ENCODE data around the gene GRM7. TPM values are rescaled to one million over a fixed set of nuclear protein-coding genes. Genes with fewer than 3 reads are reported as not detected.

GRM7 gene
- polyA plus RNA-seq, 1 experiment, result not detected

GRCh38 chr3:7439101-7439680, 578.3 kb downstream of the GRM7 start:
- no peak for DNase-seq (ENCODE audit: low read depth, low spot score)
- Histone ChIP-seq H3K9me3 (ENCODE audit: control insufficient read depth, insufficient read depth, low read length) (peaks cover 15% of the 10 kb centered on the region), H3K4me3 (ENCODE audit: low read depth, low read length) (no peak overlapping the region), H3K27ac (ENCODE audit: low read depth, low read length) (no peak overlapping the region), H3K27me3 (ENCODE audit: control insufficient read depth, insufficient read depth, low read length) (no peaks in the 10 kb centered on the region)
- no peak for TF ChIP-seq CTCF (IDR thresholded peaks at IDR 0.05; ENCODE audit: low read depth, low read length)
- ChIA-PET CTCF (no interaction called here), POLR2A (no interaction called here)

GRCh38 chr3:7444886-7445285, 584.0 kb downstream of the GRM7 start:
- CTCF ChIA-PET, result no interaction called here
- no peak for TF ChIP-seq CTCF (IDR thresholded peaks at IDR 0.05; ENCODE audit: low read depth, low read length)
- Histone ChIP-seq H3K27me3 (ENCODE audit: control insufficient read depth, insufficient read depth, low read length) (no peaks in the 10 kb centered on the region), H3K4me3 (ENCODE audit: low read depth, low read length) (no peak overlapping the region), H3K9me3 (ENCODE audit: control insufficient read depth, insufficient read depth, low read length) (no peaks in the 10 kb centered on the region; the same call in 1 of the 2 replicates), H3K27ac (ENCODE audit: low read depth, low read length) (no peak overlapping the region)
- DNase-seq (ENCODE audit: low read depth, low spot score), result no peak
- POLR2A ChIA-PET, result no interaction called here

GRCh38 chr3:7445331-7445730, 584.4 kb downstream of the GRM7 start:
- Histone ChIP-seq H3K9me3 (ENCODE audit: control insufficient read depth, insufficient read depth, low read length) (no peaks in the 10 kb centered on the region; the same call in 1 of the 2 replicates), H3K4me3 (ENCODE audit: low read depth, low read length) (no peak overlapping the region), H3K27me3 (ENCODE audit: control insufficient read depth, insufficient read depth, low read length) (no peaks in the 10 kb centered on the region), H3K27ac (ENCODE audit: low read depth, low read length) (no peak overlapping the region)
- CTCF ChIA-PET, result no interaction called here
- no peak for TF ChIP-seq CTCF (IDR thresholded peaks at IDR 0.05; ENCODE audit: low read depth, low read length)
- POLR2A ChIA-PET, result no interaction called here
- no peak for DNase-seq (ENCODE audit: low read depth, low spot score)

GRCh38 chr3:7447197-7447769, 586.4 kb downstream of the GRM7 start:
- no peaks in the 10 kb centered on the region; the same call in 1 of the 2 replicates for H3K9me3 ChIP-seq (ENCODE audit: control insufficient read depth, insufficient read depth, low read length)
- ChIA-PET POLR2A (no interaction called here), CTCF (no interaction called here)
- H3K27ac ChIP-seq (ENCODE audit: low read depth, low read length), result no peak overlapping the region
- no peak for DNase-seq (ENCODE audit: low read depth, low spot score)
- TF ChIP-seq CTCF (IDR thresholded peaks at IDR 0.05; ENCODE audit: low read depth, low read length), result no peak
- H3K27me3 ChIP-seq (ENCODE audit: control insufficient read depth, insufficient read depth, low read length), result no peaks in the 10 kb centered on the region
- H3K4me3 ChIP-seq (ENCODE audit: low read depth, low read length), result no peak overlapping the region

GRCh38 chr3:7456386-7456785, 595.5 kb downstream of the GRM7 start:
- TF ChIP-seq CTCF (IDR thresholded peaks at IDR 0.05; ENCODE audit: low read depth, low read length), result no peak
- Histone ChIP-seq H3K27ac (ENCODE audit: low read depth, low read length) (no peak overlapping the region), H3K9me3 (ENCODE audit: control insufficient read depth, insufficient read depth, low read length) (peaks cover 10% of the 10 kb centered on the region; the same call in 1 of the 2 replicates), H3K27me3 (ENCODE audit: control insufficient read depth, insufficient read depth, low read length) (no peaks in the 10 kb centered on the region), H3K4me3 (ENCODE audit: low read depth, low read length) (no peak overlapping the region)
- ChIA-PET CTCF (no interaction called here), POLR2A (no interaction called here)
- no peak for DNase-seq (ENCODE audit: low read depth, low spot score)

Measured in AG04450 (cell line).